Uterus (tissue), 4 donors: ENCODE data around the gene SERPINA6. TPM values are rescaled to one million over a fixed set of nuclear protein-coding genes. Genes with fewer than 3 reads are reported as not detected.

Experiments used
- DNase-seq, 2 donors: peaks; one replicate each; pipeline ENCODE4 v3.0.0-alpha.2; 2019 to 2020
- H3K27ac ChIP-seq, 2 donors: fragments of 200-600 bp; sonication (generic); 1 replicate in 1 of 2; 2 replicates in 1 of 2; pipeline ENCODE4 v1.5.1; 2016 to 2018
- H3K27me3 ChIP-seq, 2 donors: fragments of 200-600 bp; sonication (generic); one replicate each; pipeline ENCODE4 v1.5.1; 2018 to 2019; ENCODE audit warnings: control low read depth in 1 of 2
- H3K36me3 ChIP-seq, 2 donors: fragments of 200-600 bp; sonication (generic); one replicate each; pipeline ENCODE4 v1.5.1; 2019; ENCODE audit warnings: control low read depth in 1 of 2
- H3K4me1 ChIP-seq, 2 donors: fragments of 200-600 bp; sonication (generic); one replicate each; pipeline ENCODE4 v1.5.1; 2018 to 2019; ENCODE audit warnings: control low read depth in 1 of 2
- H3K4me3 ChIP-seq, 2 donors: fragments of 200-600 bp; sonication (generic); 1 replicate in 1 of 2; 2 replicates in 1 of 2; pipeline ENCODE4 v1.5.1; 2018 to 2019; ENCODE audit warnings: mild to moderate bottlenecking in 1 of 2
- H3K9me3 ChIP-seq, 2 donors: fragments of 200-600 bp; sonication (generic); one replicate each; pipeline ENCODE4 v1.5.1; 2019; ENCODE audit warnings: control low read depth in 1 of 2
- CTCF ChIP-seq, 4 experiments: fragments of 200-600 bp in 2 of 4; fragments of 450-650 bp in 2 of 4; sonication (generic) in 2 of 4; IDR thresholded peaks; one replicate each; pipeline ENCODE4 v1.5.1; 2016 to 2019; ENCODE audit warnings: antibody characterized with exemption in 4 of 4, mild to moderate bottlenecking in 2 of 4, moderate library complexity in 1 of 4
- POLR2A ChIP-seq, 2 donors: fragments of 450-650 bp; IDR thresholded peaks; one replicate each; pipeline ENCODE4 v1.6.1; 2016; ENCODE audit warnings: antibody characterized with exemption in 2 of 2, mild to moderate bottlenecking in 1 of 2, moderate library complexity in 1 of 2
- intact Hi-C: fragments of 100-400 bp; cut with DNase I; formaldehyde crosslinking; loops from one replicate; pipeline ENCODE4 v1.15.1; 2023; ENCODE audit warnings: low total_unique reads
- total RNA-seq, 4 donors: library from RNA; depleted of rRNA in 3 of 4; stranded (reverse); fragments of >200 nt in 3 of 4; gene quantifications; one replicate each; pipeline versions ENCODE4 v1.1.0 to v1.2.4, GENCODE V29; 2014 to 2023
- donor health status: DM: yes; HTN: yes; CAD: no.

The SERPINA6 gene
- total RNA-seq, 4 donors from 2014 or later = 0.76 TPM; not detected in 3

- H3K27me3 ChIP-seq = no peaks in the 10 kb centered on the region
- no peak for DNase-seq
- no peak overlapping the region for H3K4me3 ChIP-seq
- TF ChIP-seq CTCF (IDR thresholded peaks at IDR 0.05) = no peak
- TF ChIP-seq POLR2A (IDR thresholded peaks at IDR 0.05) = no peak
- no peaks in the 10 kb centered on the region for H3K36me3 ChIP-seq
- H3K9me3 ChIP-seq = no peaks in the 10 kb centered on the region
- H3K4me1 ChIP-seq = no peaks in the 10 kb centered on the region
- H3K27ac ChIP-seq = no peak overlapping the region
- intact Hi-C loops = no loop called here
Measured at GRCh38 chr14:94337274-94337673, 14.1 kb upstream of the SERPINA6 start.

GRCh38 chr14:94334872-94335271 lies 11.7 kb upstream of the SERPINA6 start:
- intact Hi-C loops = no loop called here
- H3K27ac ChIP-seq = no peak overlapping the region
- DNase-seq = no peak
- no peak overlapping the region for H3K4me3 ChIP-seq
- H3K9me3 ChIP-seq = no peaks in the 10 kb centered on the region
- no peaks in the 10 kb centered on the region for H3K36me3 ChIP-seq
- H3K4me1 ChIP-seq = no peaks in the 10 kb centered on the region
- H3K27me3 ChIP-seq = no peaks in the 10 kb centered on the region
- TF ChIP-seq CTCF (IDR thresholded peaks at IDR 0.05) (no peak), POLR2A (IDR thresholded peaks at IDR 0.05) (no peak)

DNA sequence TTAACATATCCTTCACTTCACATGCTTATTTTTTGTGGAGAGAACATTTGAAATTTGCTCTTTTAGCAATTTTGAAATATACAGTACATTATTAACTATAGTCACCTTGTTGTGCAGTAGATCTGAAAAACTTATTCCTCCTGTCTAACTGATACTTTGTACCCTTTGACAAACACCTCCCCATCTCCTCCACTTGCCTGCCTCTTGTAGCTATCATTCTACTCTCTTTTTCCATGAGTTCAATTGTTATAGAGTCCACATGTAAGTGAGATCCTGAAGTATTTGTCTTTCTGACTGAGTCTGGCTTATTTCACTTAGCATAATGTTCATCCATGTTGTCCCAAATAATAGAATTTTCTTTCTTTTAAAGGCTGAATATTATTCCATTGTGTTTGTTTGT lies 9.5 kb upstream of the SERPINA6 start:
- DNase-seq = no peak
- Histone ChIP-seq H3K4me1 (no peaks in the 10 kb centered on the region), H3K36me3 (no peaks in the 10 kb centered on the region), H3K4me3 (no peak overlapping the region), H3K27me3 (no peaks in the 10 kb centered on the region), H3K27ac (no peak overlapping the region), H3K9me3 (no peaks in the 10 kb centered on the region)
- TF ChIP-seq POLR2A (IDR thresholded peaks at IDR 0.05) (no peak), CTCF (IDR thresholded peaks at IDR 0.05) (no peak)
- intact Hi-C loops = no loop called here

DNA sequence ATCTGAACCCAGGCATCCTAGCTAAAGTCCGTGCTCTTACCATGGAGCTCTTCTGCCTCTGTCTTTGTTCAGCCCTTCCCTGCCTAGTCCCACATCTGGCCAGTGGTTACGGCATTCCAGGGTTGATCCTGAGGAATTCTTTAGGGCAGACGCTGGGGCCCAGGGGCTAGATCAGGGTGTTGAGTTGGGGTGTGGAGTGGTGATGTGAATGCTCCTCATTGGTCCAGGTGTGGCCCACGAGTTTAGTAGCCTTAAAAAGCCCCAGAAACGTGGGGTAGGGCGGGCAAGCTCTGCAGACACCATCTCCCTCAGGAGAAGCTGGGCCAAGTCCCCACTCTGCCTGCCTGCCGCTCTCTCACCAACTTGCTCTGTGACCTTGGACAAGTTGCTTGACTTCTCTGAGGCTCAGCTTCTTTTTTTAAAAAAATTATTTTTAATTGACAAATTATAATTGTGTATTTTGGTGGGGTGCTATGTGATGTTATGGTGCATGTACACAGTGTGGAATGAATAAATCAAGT lies 9.0 kb upstream of the SERPINA6 start:
- Histone ChIP-seq H3K4me1 (no peaks in the 10 kb centered on the region), H3K36me3 (no peaks in the 10 kb centered on the region), H3K4me3 (no peak overlapping the region), H3K27me3 (no peaks in the 10 kb centered on the region), H3K27ac (no peak overlapping the region), H3K9me3 (no peaks in the 10 kb centered on the region)
- DNase-seq = no peak
- intact Hi-C loops = no loop called here
- TF ChIP-seq CTCF (IDR thresholded peaks at IDR 0.05) = no peak
- no peak for TF ChIP-seq POLR2A (IDR thresholded peaks at IDR 0.05)

DNA sequence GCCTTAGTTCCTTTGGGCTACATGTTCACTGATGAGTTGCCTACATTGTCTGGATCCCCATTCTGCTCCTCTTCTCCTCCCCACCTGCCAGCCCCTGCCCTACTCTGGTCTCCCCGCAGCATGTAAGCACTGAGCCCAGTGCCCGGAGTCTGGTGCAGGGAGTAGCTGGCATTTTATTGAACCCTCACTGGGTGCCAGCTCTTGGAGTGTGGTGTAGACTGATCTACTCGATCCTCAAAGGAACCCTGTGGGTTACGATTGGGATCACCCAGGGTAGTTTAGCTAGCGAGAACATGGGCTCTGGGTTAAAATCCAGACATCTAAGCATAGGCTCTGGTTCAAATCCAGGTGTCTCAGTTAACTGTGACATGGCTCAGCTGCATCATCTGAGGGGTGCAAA lies 8.3 kb upstream of the SERPINA6 start:
- intact Hi-C loops = no loop called here
- H3K9me3 ChIP-seq = no peaks in the 10 kb centered on the region

More for the DNA sequence above, 8.3 kb upstream of the SERPINA6 start:
- H3K4me3 ChIP-seq = no peak overlapping the region
- no peaks in the 10 kb centered on the region for H3K36me3 ChIP-seq
- no peak for TF ChIP-seq CTCF (IDR thresholded peaks at IDR 0.05)
- TF ChIP-seq POLR2A (IDR thresholded peaks at IDR 0.05) = no peak
- no peaks in the 10 kb centered on the region for H3K4me1 ChIP-seq
- no peak overlapping the region for H3K27ac ChIP-seq
- no peak for DNase-seq
- no peaks in the 10 kb centered on the region for H3K27me3 ChIP-seq
